ENCODE results near the gene SMARCA2. TPM values are rescaled to one million over a fixed set of nuclear protein-coding genes. Genes with fewer than 3 reads are reported as not detected.

The SMARCA2 gene
- polyA plus RNA-seq, 1 donor from 2014 or later, result 150 TPM

GRCh38 chr9:2235623-2236022 lies 220.5 kb downstream of the SMARCA2 start:
- H3K27me3 ChIP-seq (ENCODE audit: insufficient read depth, low read depth, low read length), result no peaks in the 10 kb centered on the region
- H4K20me1 ChIP-seq (ENCODE audit: insufficient read depth), result no peaks in the 10 kb centered on the region
- H3F3A ChIP-seq (ENCODE audit: insufficient read depth, low read length, poor library complexity, severe bottlenecking), result no peaks in the 10 kb centered on the region
- no peak overlapping the region for H3K9ac ChIP-seq (ENCODE audit: low read length)
- no peak overlapping the region for H3K4me3 ChIP-seq (ENCODE audit: low read length)
- H3K9me3 ChIP-seq (ENCODE audit: low read length), result no peaks in the 10 kb centered on the region
- no peak for TF ChIP-seq RAD21 (conservative IDR thresholded peaks at IDR 0.05)
- TF ChIP-seq EZH2 (IDR thresholded peaks at IDR 0.05; ENCODE audit: borderline replicate concordance, insufficient read depth, low read length, poor library complexity, severe bottlenecking), result no peak
- no peak for TF ChIP-seq MXI1 (conservative IDR thresholded peaks at IDR 0.05; ENCODE audit: poor library complexity, severe bottlenecking)
- TF ChIP-seq EP300 (conservative IDR thresholded peaks at IDR 0.05; ENCODE audit: poor library complexity, severe bottlenecking), result no peak
- no peak for TF ChIP-seq TAF1 (IDR thresholded peaks at IDR 0.05; ENCODE audit: low read depth)
- no peak for TF ChIP-seq REST (IDR thresholded peaks at IDR 0.05; ENCODE audit: borderline replicate concordance)
- no peak for TF ChIP-seq SMC3 (conservative IDR thresholded peaks at IDR 0.05; ENCODE audit: poor library complexity)
- TF ChIP-seq, protein P1, sequence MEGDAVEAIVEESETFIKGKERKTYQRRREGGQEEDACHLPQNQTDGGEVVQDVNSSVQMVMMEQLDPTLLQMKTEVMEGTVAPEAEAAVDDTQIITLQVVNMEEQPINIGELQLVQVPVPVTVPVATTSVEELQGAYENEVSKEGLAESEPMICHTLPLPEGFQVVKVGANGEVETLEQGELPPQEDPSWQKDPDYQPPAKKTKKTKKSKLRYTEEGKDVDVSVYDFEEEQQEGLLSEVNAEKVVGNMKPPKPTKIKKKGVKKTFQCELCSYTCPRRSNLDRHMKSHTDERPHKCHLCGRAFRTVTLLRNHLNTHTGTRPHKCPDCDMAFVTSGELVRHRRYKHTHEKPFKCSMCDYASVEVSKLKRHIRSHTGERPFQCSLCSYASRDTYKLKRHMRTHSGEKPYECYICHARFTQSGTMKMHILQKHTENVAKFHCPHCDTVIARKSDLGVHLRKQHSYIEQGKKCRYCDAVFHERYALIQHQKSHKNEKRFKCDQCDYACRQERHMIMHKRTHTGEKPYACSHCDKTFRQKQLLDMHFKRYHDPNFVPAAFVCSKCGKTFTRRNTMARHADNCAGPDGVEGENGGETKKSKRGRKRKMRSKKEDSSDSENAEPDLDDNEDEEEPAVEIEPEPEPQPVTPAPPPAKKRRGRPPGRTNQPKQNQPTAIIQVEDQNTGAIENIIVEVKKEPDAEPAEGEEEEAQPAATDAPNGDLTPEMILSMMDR (IDR thresholded peaks at IDR 0.05; ENCODE audit: poor library complexity, severe bottlenecking), result no peak
- TF ChIP-seq POLR2AphosphoS5 (IDR thresholded peaks at IDR 0.05), result no peak
- H3K36me3 ChIP-seq (ENCODE audit: insufficient read depth, low read length), result no peaks in the 10 kb centered on the region
- no peaks in the 10 kb centered on the region for H3K79me2 ChIP-seq (replicated peaks; ENCODE audit: insufficient read depth, low read length)
- no peak overlapping the region for H3K27ac ChIP-seq (ENCODE audit: low read length)
- H3K4me2 ChIP-seq (ENCODE audit: low read length), result no peak overlapping the region
- H2AFZ ChIP-seq (ENCODE audit: low read depth, low read length), result no peak overlapping the region
- no peaks in the 10 kb centered on the region for H3K9me2 ChIP-seq (ENCODE audit: insufficient read depth, low read length)

DNA sequence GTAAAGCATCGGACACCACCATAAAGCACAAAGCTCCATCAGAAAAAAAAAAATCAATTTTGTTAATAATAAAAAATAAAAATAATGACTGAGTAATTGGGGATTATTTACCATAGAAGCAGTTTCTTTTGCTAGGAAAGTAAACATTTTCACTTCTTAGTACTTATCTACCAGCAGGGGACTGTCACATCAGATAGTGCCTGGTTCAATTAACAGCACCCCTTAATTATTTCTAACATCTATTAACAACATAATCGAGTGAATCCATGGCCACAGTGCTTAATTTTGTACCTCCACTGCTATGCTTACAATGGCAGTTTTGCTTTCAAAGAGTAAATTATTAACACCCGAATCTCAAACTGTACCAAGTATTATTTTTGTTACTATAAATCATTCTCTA lies 221.7 kb downstream of the SMARCA2 start:
- TF ChIP-seq SMC3 (conservative IDR thresholded peaks at IDR 0.05; ENCODE audit: poor library complexity), result no peak
- TF ChIP-seq RAD21 (conservative IDR thresholded peaks at IDR 0.05), result no peak
- TF ChIP-seq EP300 (conservative IDR thresholded peaks at IDR 0.05; ENCODE audit: poor library complexity, severe bottlenecking), result no peak
- TF ChIP-seq, protein P1 (IDR thresholded peaks at IDR 0.05; ENCODE audit: poor library complexity, severe bottlenecking), result no peak
- TF ChIP-seq TAF1 (IDR thresholded peaks at IDR 0.05; ENCODE audit: low read depth), result no peak
- no peak for TF ChIP-seq REST (IDR thresholded peaks at IDR 0.05; ENCODE audit: borderline replicate concordance)
- TF ChIP-seq EZH2 (IDR thresholded peaks at IDR 0.05; ENCODE audit: borderline replicate concordance, insufficient read depth, low read length, poor library complexity, severe bottlenecking), result no peak
- no peak for TF ChIP-seq POLR2AphosphoS5 (IDR thresholded peaks at IDR 0.05)
- no peak for TF ChIP-seq MXI1 (conservative IDR thresholded peaks at IDR 0.05; ENCODE audit: poor library complexity, severe bottlenecking)
- H4K20me1 ChIP-seq (ENCODE audit: insufficient read depth), result no peaks in the 10 kb centered on the region
- H3K36me3 ChIP-seq (ENCODE audit: insufficient read depth, low read length), result no peaks in the 10 kb centered on the region
- H3K9ac ChIP-seq (ENCODE audit: low read length), result no peak overlapping the region
- H2AFZ ChIP-seq (ENCODE audit: low read depth, low read length), result no peak overlapping the region
- no peak overlapping the region for H3K4me2 ChIP-seq (ENCODE audit: low read length)
- H3K9me3 ChIP-seq (ENCODE audit: low read length), result no peaks in the 10 kb centered on the region
- no peaks in the 10 kb centered on the region for H3K79me2 ChIP-seq (replicated peaks; ENCODE audit: insufficient read depth, low read length)
- no peak overlapping the region for H3K27ac ChIP-seq (ENCODE audit: low read length)
- H3K4me3 ChIP-seq (ENCODE audit: low read length), result no peak overlapping the region
- H3K9me2 ChIP-seq (ENCODE audit: insufficient read depth, low read length), result no peaks in the 10 kb centered on the region
- no peaks in the 10 kb centered on the region for H3F3A ChIP-seq (ENCODE audit: insufficient read depth, low read length, poor library complexity, severe bottlenecking)
- H3K27me3 ChIP-seq (ENCODE audit: insufficient read depth, low read depth, low read length), result no peaks in the 10 kb centered on the region
